Upper lobe of left lung (tissue), 6 donors: ENCODE data around the gene TTPAL. TPM values are rescaled to one million over a fixed set of nuclear protein-coding genes. Genes with fewer than 3 reads are reported as not detected.

Source experiments
- ATAC-seq, 2 donors: fragments of 200-7000 bp; cut with Tn5 transposase; one replicate each; pipeline ENCODE4 v1.9.1; 2022; ENCODE audit warnings: mild to moderate bottlenecking in 2 of 2, moderate library complexity in 2 of 2; ENCODE audit not compliant: low FRiP score in 2 of 2
- DNase-seq, 2 donors: peaks; one replicate each; pipeline ENCODE4 v3.0.0-alpha.2; 2019 to 2020
- H3K27ac ChIP-seq, 4 donors: fragments of 200-600 bp; sonication (generic); one replicate each; pipeline ENCODE4 v1.5.1; 2016 to 2019
- H3K27me3 ChIP-seq, 4 donors: fragments of 200-600 bp; sonication (generic); one replicate each; pipeline ENCODE4 v1.5.1; 2017 to 2019
- H3K36me3 ChIP-seq, 4 donors: fragments of 200-600 bp; sonication (generic); one replicate each; pipeline ENCODE4 v1.5.1; 2016 to 2019
- H3K4me1 ChIP-seq, 4 donors: fragments of 200-600 bp; sonication (generic); one replicate each; pipeline ENCODE4 v1.5.1; 2018 to 2019
- H3K4me3 ChIP-seq, 4 donors: fragments of 200-600 bp; sonication (generic); one replicate each; pipeline ENCODE4 v1.5.1; 2017 to 2019; ENCODE audit warnings: mild to moderate bottlenecking in 2 of 4, moderate library complexity in 1 of 4
- H3K9me3 ChIP-seq, 4 donors: fragments of 200-600 bp; sonication (generic); one replicate each; pipeline ENCODE4 v1.5.1; 2018 to 2019
- CTCF ChIP-seq, 6 experiments: fragments of 450-650 bp in 4 of 6; fragments of 200-600 bp in 2 of 6; sonication (generic) in 2 of 6; IDR thresholded peaks; one replicate each; pipeline ENCODE4 v1.5.1; 2016 to 2019; ENCODE audit warnings: antibody characterized with exemption in 6 of 6
- EP300 ChIP-seq, 4 donors: sonication (generic); formaldehyde crosslinking; IDR thresholded peaks; one replicate each; pipeline ENCODE4 v1.5.1; 2017; ENCODE audit warnings: antibody characterized with exemption in 4 of 4, control low read depth in 2 of 4
- POLR2A ChIP-seq, 4 donors: fragments of 450-650 bp; IDR thresholded peaks; one replicate each; pipeline ENCODE4 v1.5.1; 2016 to 2017; ENCODE audit warnings: antibody characterized with exemption in 4 of 4, mild to moderate bottlenecking in 2 of 4
- POLR2AphosphoS5 ChIP-seq, 2 donors: sonication (generic); formaldehyde crosslinking; IDR thresholded peaks; one replicate each; pipeline ENCODE4 v1.5.1; 2017; ENCODE audit warnings: antibody characterized with exemption in 2 of 2
- WGBS, 2 donors: methylation state at CpG; one replicate each; pipeline ENCODE4 v1.1.5; 2017 to 2018; 5-methylcytosine and 5-hydroxymethylcytosine counted together
- total RNA-seq, 6 donors: library from RNA; depleted of rRNA in 4 of 6; stranded (reverse); fragments of >200 nt in 4 of 6; gene quantifications; one replicate each; pipeline versions ENCODE4 v1.1.0 to v1.2.1, GENCODE V29; 2016 to 2021
- donor health status: DM: no; HTN: no; CAD: no; lungs with moderate emphysema.
- donor health status: DM: no; HTN: yes; CAD: no; lungs with severe emphysema.

Gene TTPAL
- total RNA-seq, 6 donors from 2014 or later, result 9.4 to 12.2 (median 10.2) TPM

GRCh38 chr20:44483112-44483511, 7.4 kb downstream of the TTPAL start:
- Histone ChIP-seq H3K4me1 (peaks cover 0 to 4% (median 0%) of the 10 kb centered on the region in 4 donors), H3K27me3 (no peaks in the 10 kb centered on the region), H3K9me3 (no peaks in the 10 kb centered on the region), H3K27ac (no peak overlapping the region), H3K4me3 (no peak overlapping the region), H3K36me3 (peaks cover 0 to 70% (median 16%) of the 10 kb centered on the region in 4 donors)
- DNase-seq, result no peak
- 93% methylated on average over 3 to 5 of the region's 5 CpGs for WGBS, 2 donors
- no peak for ATAC-seq
- TF ChIP-seq EP300 (IDR thresholded peaks at IDR 0.05), result no peak
- TF ChIP-seq POLR2AphosphoS5 (IDR thresholded peaks at IDR 0.05), result no peak
- TF ChIP-seq CTCF (IDR thresholded peaks at IDR 0.05), result no peak
- no peak for TF ChIP-seq POLR2A (IDR thresholded peaks at IDR 0.05)

- H3K36me3 ChIP-seq, result peaks cover 0 to 85% (median 33%) of the 10 kb centered on the region in 4 donors
- peaks cover 0 to 4% (median 0%) of the 10 kb centered on the region in 4 donors for H3K4me1 ChIP-seq
- no peaks in the 10 kb centered on the region for H3K9me3 ChIP-seq
- WGBS, 2 donors, result 89 to 90% methylated on average over 7 of the region's 7 CpGs
- DNase-seq, result no peak
- no peak overlapping the region for H3K4me3 ChIP-seq
- H3K27me3 ChIP-seq, result no peaks in the 10 kb centered on the region
- no peak overlapping the region for H3K27ac ChIP-seq
- ATAC-seq, result no peak
- no peak for TF ChIP-seq POLR2A (IDR thresholded peaks at IDR 0.05)
- TF ChIP-seq EP300 (IDR thresholded peaks at IDR 0.05), result no peak
- no peak for TF ChIP-seq POLR2AphosphoS5 (IDR thresholded peaks at IDR 0.05)
- no peak for TF ChIP-seq CTCF (IDR thresholded peaks at IDR 0.05)
These were observed 9.6 kb downstream of the TTPAL start for GRCh38 chr20:44485078-44485829.

GRCh38 chr20:44485830-44486198, 10.1 kb downstream of the TTPAL start:
- Histone ChIP-seq H3K27ac (no peak overlapping the region), H3K4me3 (no peak overlapping the region), H3K27me3 (no peaks in the 10 kb centered on the region), H3K36me3 (peaks cover 0 to 83% (median 30%) of the 10 kb centered on the region in 4 donors), H3K4me1 (peaks cover 0 to 4% (median 0%) of the 10 kb centered on the region in 4 donors), H3K9me3 (no peaks in the 10 kb centered on the region)
- DNase-seq, result no peak
- no peak for ATAC-seq
- WGBS, 2 donors, result 83 to 86% methylated on average over 2 of the region's 2 CpGs
- TF ChIP-seq EP300 (IDR thresholded peaks at IDR 0.05), result no peak
- TF ChIP-seq POLR2A (IDR thresholded peaks at IDR 0.05), result no peak
- no peak for TF ChIP-seq POLR2AphosphoS5 (IDR thresholded peaks at IDR 0.05)
- TF ChIP-seq CTCF (IDR thresholded peaks at IDR 0.05), result no peak

- Histone ChIP-seq H3K4me1 (peaks cover 0 to 4% (median 0%) of the 10 kb centered on the region in 4 donors), H3K9me3 (no peaks in the 10 kb centered on the region), H3K4me3 (no peak overlapping the region), H3K36me3 (peaks cover 0 to 86% (median 42%) of the 10 kb centered on the region in 4 donors), H3K27me3 (no peaks in the 10 kb centered on the region), H3K27ac (no peak overlapping the region)
- ATAC-seq (no peak), DNase-seq (peak in 1 of 2 donors; percentile 25)
- TF ChIP-seq POLR2AphosphoS5 (IDR thresholded peaks at IDR 0.05), result no peak
- no peak for TF ChIP-seq EP300 (IDR thresholded peaks at IDR 0.05)
- 95 to 96% methylated on average over 5 of the region's 5 CpGs for WGBS, 2 donors
These were observed 12.9 kb downstream of the TTPAL start for GRCh38 chr20:44488551-44488950.

- Histone ChIP-seq H3K9me3 (no peaks in the 10 kb centered on the region), H3K36me3 (peaks cover 0 to 88% (median 48%) of the 10 kb centered on the region in 4 donors), H3K4me3 (no peak overlapping the region), H3K27me3 (no peaks in the 10 kb centered on the region), H3K27ac (no peak overlapping the region), H3K4me1 (peaks cover 0 to 4% (median 0%) of the 10 kb centered on the region in 4 donors)
- TF ChIP-seq EP300 (IDR thresholded peaks at IDR 0.05) (no peak), POLR2AphosphoS5 (IDR thresholded peaks at IDR 0.05) (no peak), CTCF (IDR thresholded peaks at IDR 0.05) (no peak), POLR2A (IDR thresholded peaks at IDR 0.05) (no peak)
- 91 to 92% methylated on average over 9 of the region's 9 CpGs for WGBS, 2 donors
- DNase-seq (peak in 1 of 2 donors; percentile 46), ATAC-seq (no peak)
These were observed 13.5 kb downstream of the TTPAL start for GRCh38 chr20:44489223-44489622.
